ENCODE results near the gene SIM1. TPM values are rescaled to one million over a fixed set of nuclear protein-coding genes. Genes with fewer than 3 reads are reported as not detected.

SIM1 gene
- total and polyA plus RNA-seq, 4 donors: under 0.01 TPM; not detected in 3

DNA sequence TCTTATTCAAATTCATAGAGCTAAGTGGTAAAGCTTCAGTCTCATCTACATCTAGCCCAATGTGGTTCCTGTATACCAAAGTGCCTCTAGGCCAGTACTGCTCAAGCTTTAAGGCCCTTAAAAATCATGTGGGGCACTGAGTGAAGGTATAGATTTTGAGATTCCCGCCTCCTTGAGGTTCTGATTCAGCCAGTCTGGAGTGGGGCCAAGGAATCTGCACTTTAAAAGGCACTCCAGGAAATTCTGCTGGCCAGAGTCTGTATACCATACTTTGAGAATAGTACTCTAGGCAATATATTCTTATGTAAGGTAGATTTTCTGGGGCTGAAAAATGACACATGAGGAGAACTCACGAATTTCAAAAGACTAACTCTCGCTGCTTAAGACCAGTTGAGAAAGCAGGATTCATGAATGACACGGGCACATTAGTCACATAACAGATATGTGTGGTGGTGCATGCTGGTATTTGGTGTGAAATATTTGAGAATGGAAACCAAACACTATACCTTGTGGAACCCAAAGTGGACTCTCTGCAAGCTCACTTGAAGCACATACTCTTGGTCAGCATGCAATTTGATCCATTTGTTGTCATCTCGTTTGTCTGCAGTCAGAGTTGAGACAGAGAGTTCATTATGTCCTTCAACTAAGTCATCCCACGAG is 47.6 kb upstream of the SIM1 start:
- H3K27me3 ChIP-seq (ENCODE audit: control insufficient read depth in 4 of 4, insufficient read depth in 4 of 4, low read length in 3 of 4): no peaks in the 10 kb centered on the region
- no peaks in the 10 kb centered on the region for H3K9me3 ChIP-seq (ENCODE audit: control insufficient read depth in 4 of 4, low read length in 3 of 4)
- TF ChIP-seq NR2F2 (IDR thresholded peaks at IDR 0.05) (no peak), TAF1 (conservative IDR thresholded peaks at IDR 0.05) (no peak), FOXA2 (IDR thresholded peaks at IDR 0.05) (no peak), RAD21 (IDR thresholded peaks at IDR 0.05) (no peak), GABPA (IDR thresholded peaks at IDR 0.05 in 1 of 2, conservative IDR thresholded peaks at IDR 0.05 in 1 of 2) (no peak), EGR1 (IDR thresholded peaks at IDR 0.05; ENCODE audit: low read depth in 2 of 2) (no peak), HNF4G (IDR thresholded peaks at IDR 0.05) (no peak), RXRA (IDR thresholded peaks at IDR 0.05) (no peak)
- TF ChIP-seq, protein P1, sequence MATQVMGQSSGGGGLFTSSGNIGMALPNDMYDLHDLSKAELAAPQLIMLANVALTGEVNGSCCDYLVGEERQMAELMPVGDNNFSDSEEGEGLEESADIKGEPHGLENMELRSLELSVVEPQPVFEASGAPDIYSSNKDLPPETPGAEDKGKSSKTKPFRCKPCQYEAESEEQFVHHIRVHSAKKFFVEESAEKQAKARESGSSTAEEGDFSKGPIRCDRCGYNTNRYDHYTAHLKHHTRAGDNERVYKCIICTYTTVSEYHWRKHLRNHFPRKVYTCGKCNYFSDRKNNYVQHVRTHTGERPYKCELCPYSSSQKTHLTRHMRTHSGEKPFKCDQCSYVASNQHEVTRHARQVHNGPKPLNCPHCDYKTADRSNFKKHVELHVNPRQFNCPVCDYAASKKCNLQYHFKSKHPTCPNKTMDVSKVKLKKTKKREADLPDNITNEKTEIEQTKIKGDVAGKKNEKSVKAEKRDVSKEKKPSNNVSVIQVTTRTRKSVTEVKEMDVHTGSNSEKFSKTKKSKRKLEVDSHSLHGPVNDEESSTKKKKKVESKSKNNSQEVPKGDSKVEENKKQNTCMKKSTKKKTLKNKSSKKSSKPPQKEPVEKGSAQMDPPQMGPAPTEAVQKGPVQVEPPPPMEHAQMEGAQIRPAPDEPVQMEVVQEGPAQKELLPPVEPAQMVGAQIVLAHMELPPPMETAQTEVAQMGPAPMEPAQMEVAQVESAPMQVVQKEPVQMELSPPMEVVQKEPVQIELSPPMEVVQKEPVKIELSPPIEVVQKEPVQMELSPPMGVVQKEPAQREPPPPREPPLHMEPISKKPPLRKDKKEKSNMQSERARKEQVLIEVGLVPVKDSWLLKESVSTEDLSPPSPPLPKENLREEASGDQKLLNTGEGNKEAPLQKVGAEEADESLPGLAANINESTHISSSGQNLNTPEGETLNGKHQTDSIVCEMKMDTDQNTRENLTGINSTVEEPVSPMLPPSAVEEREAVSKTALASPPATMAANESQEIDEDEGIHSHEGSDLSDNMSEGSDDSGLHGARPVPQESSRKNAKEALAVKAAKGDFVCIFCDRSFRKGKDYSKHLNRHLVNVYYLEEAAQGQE (IDR thresholded peaks at IDR 0.05): no peak
- TF ChIP-seq, protein P2, sequence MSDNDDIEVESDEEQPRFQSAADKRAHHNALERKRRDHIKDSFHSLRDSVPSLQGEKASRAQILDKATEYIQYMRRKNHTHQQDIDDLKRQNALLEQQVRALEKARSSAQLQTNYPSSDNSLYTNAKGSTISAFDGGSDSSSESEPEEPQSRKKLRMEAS (IDR thresholded peaks at IDR 0.05): no peak
- 90% methylated on average over 6 of the region's 6 CpGs for WGBS
- H3K4me3 ChIP-seq (ENCODE audit: low read depth in 1 of 3, low read length in 3 of 3): no peak overlapping the region
- no peak overlapping the region for H3K9ac ChIP-seq (ENCODE audit: low read depth in 1 of 2, low read length in 2 of 2)
- H3K27ac ChIP-seq (ENCODE audit: low read depth in 1 of 2, low read length in 2 of 2): no peak overlapping the region
- peaks cover 0 to 19% (median 12%) of the 10 kb centered on the region in 4 donors for H3K36me3 ChIP-seq (ENCODE audit: control insufficient read depth in 4 of 4, insufficient read depth in 3 of 4, low read depth in 1 of 4, low read length in 3 of 4)
- H3K4me1 ChIP-seq (ENCODE audit: control insufficient read depth in 4 of 4, insufficient read depth in 4 of 4, low read length in 3 of 4): peaks cover 0 to 1% (median 0%) of the 10 kb centered on the region in 4 donors
- no peak for DNase-seq (ENCODE audit: low spot score)

DNA sequence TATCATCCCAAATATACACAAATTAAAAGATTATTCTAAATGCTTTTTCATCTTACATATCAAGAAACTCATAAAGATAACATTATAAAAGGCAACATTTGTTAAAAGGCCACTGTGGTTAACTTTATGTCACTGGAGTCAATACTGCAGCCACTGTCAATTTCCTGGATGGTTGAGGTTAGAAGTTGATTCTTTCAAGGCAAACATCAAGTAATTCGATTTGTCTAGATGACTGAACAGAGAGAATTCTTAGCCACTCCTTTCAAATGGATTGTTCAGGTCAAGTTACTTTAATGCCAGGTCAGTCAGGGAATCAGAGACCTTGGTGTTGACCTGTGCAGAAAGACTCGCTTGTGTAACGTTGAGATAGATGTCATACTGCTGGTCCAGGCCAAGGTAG is 44.4 kb upstream of the SIM1 start:
- DNase-seq (ENCODE audit: low spot score): no peak

More for the DNA sequence above, 44.4 kb upstream of the SIM1 start:
- no peaks in the 10 kb centered on the region for H3K4me1 ChIP-seq (ENCODE audit: control insufficient read depth in 4 of 4, insufficient read depth in 4 of 4, low read length in 3 of 4)
- peaks cover 0 to 14% (median 9%) of the 10 kb centered on the region in 4 donors for H3K36me3 ChIP-seq (ENCODE audit: control insufficient read depth in 4 of 4, insufficient read depth in 3 of 4, low read depth in 1 of 4, low read length in 3 of 4)
- no peak overlapping the region for H3K27ac ChIP-seq (ENCODE audit: low read depth in 1 of 2, low read length in 2 of 2)
- no peaks in the 10 kb centered on the region for H3K9me3 ChIP-seq (ENCODE audit: control insufficient read depth in 4 of 4, low read length in 3 of 4)
- no peaks in the 10 kb centered on the region for H3K27me3 ChIP-seq (ENCODE audit: control insufficient read depth in 4 of 4, insufficient read depth in 4 of 4, low read length in 3 of 4)
- no peak overlapping the region for H3K4me3 ChIP-seq (ENCODE audit: low read depth in 1 of 3, low read length in 3 of 3)
- TF ChIP-seq, protein P3, sequence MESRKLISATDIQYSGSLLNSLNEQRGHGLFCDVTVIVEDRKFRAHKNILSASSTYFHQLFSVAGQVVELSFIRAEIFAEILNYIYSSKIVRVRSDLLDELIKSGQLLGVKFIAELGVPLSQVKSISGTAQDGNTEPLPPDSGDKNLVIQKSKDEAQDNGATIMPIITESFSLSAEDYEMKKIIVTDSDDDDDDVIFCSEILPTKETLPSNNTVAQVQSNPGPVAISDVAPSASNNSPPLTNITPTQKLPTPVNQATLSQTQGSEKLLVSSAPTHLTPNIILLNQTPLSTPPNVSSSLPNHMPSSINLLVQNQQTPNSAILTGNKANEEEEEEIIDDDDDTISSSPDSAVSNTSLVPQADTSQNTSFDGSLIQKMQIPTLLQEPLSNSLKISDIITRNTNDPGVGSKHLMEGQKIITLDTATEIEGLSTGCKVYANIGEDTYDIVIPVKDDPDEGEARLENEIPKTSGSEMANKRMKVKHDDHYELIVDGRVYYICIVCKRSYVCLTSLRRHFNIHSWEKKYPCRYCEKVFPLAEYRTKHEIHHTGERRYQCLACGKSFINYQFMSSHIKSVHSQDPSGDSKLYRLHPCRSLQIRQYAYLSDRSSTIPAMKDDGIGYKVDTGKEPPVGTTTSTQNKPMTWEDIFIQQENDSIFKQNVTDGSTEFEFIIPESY (IDR thresholded peaks at IDR 0.05): no peak
- TF ChIP-seq, protein P4, sequence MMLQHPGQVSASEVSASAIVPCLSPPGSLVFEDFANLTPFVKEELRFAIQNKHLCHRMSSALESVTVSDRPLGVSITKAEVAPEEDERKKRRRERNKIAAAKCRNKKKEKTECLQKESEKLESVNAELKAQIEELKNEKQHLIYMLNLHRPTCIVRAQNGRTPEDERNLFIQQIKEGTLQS (IDR thresholded peaks at IDR 0.05): no peak
- TF ChIP-seq RXRA (IDR thresholded peaks at IDR 0.05): no peak
- no peak for TF ChIP-seq TAF1 (conservative IDR thresholded peaks at IDR 0.05)
- TF ChIP-seq RAD21 (IDR thresholded peaks at IDR 0.05): no peak
- no peak for TF ChIP-seq JUND (IDR thresholded peaks at IDR 0.05)
- TF ChIP-seq NR2F2 (IDR thresholded peaks at IDR 0.05): no peak
- no peak for TF ChIP-seq SP1 (IDR thresholded peaks at IDR 0.05)
- no peak for TF ChIP-seq YY1 (IDR thresholded peaks at IDR 0.05)
- no peak for TF ChIP-seq HNF4G (IDR thresholded peaks at IDR 0.05)
- TF ChIP-seq, protein P2 (IDR thresholded peaks at IDR 0.05): no peak
- no peak for TF ChIP-seq EGR1 (IDR thresholded peaks at IDR 0.05; ENCODE audit: low read depth in 2 of 2)
- TF ChIP-seq, protein P5, sequence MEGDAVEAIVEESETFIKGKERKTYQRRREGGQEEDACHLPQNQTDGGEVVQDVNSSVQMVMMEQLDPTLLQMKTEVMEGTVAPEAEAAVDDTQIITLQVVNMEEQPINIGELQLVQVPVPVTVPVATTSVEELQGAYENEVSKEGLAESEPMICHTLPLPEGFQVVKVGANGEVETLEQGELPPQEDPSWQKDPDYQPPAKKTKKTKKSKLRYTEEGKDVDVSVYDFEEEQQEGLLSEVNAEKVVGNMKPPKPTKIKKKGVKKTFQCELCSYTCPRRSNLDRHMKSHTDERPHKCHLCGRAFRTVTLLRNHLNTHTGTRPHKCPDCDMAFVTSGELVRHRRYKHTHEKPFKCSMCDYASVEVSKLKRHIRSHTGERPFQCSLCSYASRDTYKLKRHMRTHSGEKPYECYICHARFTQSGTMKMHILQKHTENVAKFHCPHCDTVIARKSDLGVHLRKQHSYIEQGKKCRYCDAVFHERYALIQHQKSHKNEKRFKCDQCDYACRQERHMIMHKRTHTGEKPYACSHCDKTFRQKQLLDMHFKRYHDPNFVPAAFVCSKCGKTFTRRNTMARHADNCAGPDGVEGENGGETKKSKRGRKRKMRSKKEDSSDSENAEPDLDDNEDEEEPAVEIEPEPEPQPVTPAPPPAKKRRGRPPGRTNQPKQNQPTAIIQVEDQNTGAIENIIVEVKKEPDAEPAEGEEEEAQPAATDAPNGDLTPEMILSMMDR (IDR thresholded peaks at IDR 0.05; ENCODE audit: low read depth, low read length, missing input control): no peak
- TF ChIP-seq, protein P1 (IDR thresholded peaks at IDR 0.05): no peak
- WGBS: 93% methylated on average over 3 of the region's 3 CpGs
- no peak overlapping the region for H3K9ac ChIP-seq (ENCODE audit: low read depth in 1 of 2, low read length in 2 of 2)

Data from liver (tissue), 9 donors.